Adrenal gland (tissue), 12 donors: ENCODE measurements around the gene RAP1GAP. TPM values are rescaled to one million over a fixed set of nuclear protein-coding genes. Genes with fewer than 3 reads are reported as not detected.

Source experiments
- DNase-seq, 7 donors: peaks; one replicate each; pipeline ENCODE4 v3.0.0-alpha.2; 2019 to 2020
- H3K27ac ChIP-seq, 5 donors: fragments of 200-600 bp; sonication (generic) in 4 of 5; 1 replicate in 3 of 5; 2 replicates in 2 of 5; pipeline versions ENCODE4 v1.5.1 to v1.8.0; 2016 to 2020; ENCODE audit warnings: mild to moderate bottlenecking in 1 of 5
- H3K27me3 ChIP-seq: fragments of 200-600 bp; 2 replicates; pipeline ENCODE4 v1.8.0; 2021
- H3K36me3 ChIP-seq, 2 donors: fragments of 200-600 bp; replicated peaks in 1 of 2; 1 replicate in 1 of 2; 2 replicates in 1 of 2; pipeline versions ENCODE4 v1.5.1 to v1.8.0; 2018 to 2022
- H3K4me1 ChIP-seq, 2 donors: fragments of 200-600 bp; replicated peaks in 1 of 2; 1 replicate in 1 of 2; 2 replicates in 1 of 2; pipeline versions ENCODE4 v1.5.1 to v1.8.0; 2018 to 2021
- H3K4me3 ChIP-seq, 4 donors: fragments of 200-600 bp; sonication (generic) in 3 of 4; one replicate each; pipeline ENCODE4 v1.5.1; 2016 to 2018
- H3K9me3 ChIP-seq, 3 donors: fragments of 200-600 bp; sonication (generic) in 1 of 3; replicated peaks in 1 of 3; 1 replicate in 2 of 3; 2 replicates in 1 of 3; pipeline versions ENCODE4 v1.5.1 to v1.8.0; 2016 to 2021
- POLR2A ChIP-seq, 2 donors: fragments of 450-650 bp; IDR thresholded peaks; one replicate each; pipeline ENCODE4 v1.6.1; 2017; ENCODE audit warnings: antibody characterized with exemption in 2 of 2, mild to moderate bottlenecking in 2 of 2, moderate library complexity in 1 of 2
- WGBS, 4 donors: extraction: QIAGEN DNeasy Blood & Tissue Kit in 2 of 4; methylation state at CpG; one replicate each; pipeline versions ENCODE4 v1.1.5 to v1.1.7; 2013 to 2017; 5-methylcytosine and 5-hydroxymethylcytosine counted together
- intact Hi-C, 2 donors: fragments of 100-400 bp; cut with DNase I; formaldehyde crosslinking; loops; one replicate each; pipeline versions ENCODE4 v1.14.1 to v1.15.0; 2022 to 2023
- polyA plus RNA-seq, 3 donors: library from polyadenylated mRNA; stranded (reverse); fragments of 200-250 nt in 2 of 3; fragments of 350-450 nt in 1 of 3; fragmentation: Illumina TruSeq in 1 of 3; extraction: RNeasy Lipid Tissue Mini Kit (QIAGEN cat#74804) in 1 of 3; gene quantifications; one replicate each; pipeline ENCODE4 v1.2.3, GENCODE V29; 2013 to 2014
- total RNA-seq, 9 donors: library from RNA; depleted of rRNA in 4 of 9; stranded (reverse); fragments of >200 nt in 4 of 9; fragments of 120-200 nt in 1 of 9; fragmentation: NEBNext Ultra II Directional in 1 of 9; extraction: Animal tissue kit (Norgen Biotek cat#: 25700) in 1 of 9; gene quantifications; one replicate each; pipeline versions ENCODE4 v1.1.0 to v1.2.4, GENCODE V29; 2013 to 2023
- TF ChIP-seq, protein P1 (sequence below), 6 experiments: fragments of 450-650 bp in 4 of 6; fragments of 200-600 bp in 2 of 6; sonication (generic) in 1 of 6; IDR thresholded peaks; 1 replicate in 5 of 6; 2 replicates in 1 of 6; pipeline versions ENCODE4 v1.5.1 to v1.8.0; 2016 to 2021; ENCODE audit warnings: antibody characterized with exemption in 6 of 6, mild to moderate bottlenecking in 2 of 6, moderate library complexity in 1 of 6
- donor health status: healthy with polysubstance abuse.
- donor health status: Bipolar disorder and iron deficiency.
- donor health status: DM: yes; HTN: yes; CAD: no.
- donor health status: DM: no; HTN: no; CAD: no.
- donor health status: DM: no; HTN: no; CAD: no.
- donor health status: DM: yes; HTN: yes; CAD: no.

The RAP1GAP gene
- total and polyA plus RNA-seq, 12 donors = 52.4 to 409 (median 90.0) TPM

DNA sequence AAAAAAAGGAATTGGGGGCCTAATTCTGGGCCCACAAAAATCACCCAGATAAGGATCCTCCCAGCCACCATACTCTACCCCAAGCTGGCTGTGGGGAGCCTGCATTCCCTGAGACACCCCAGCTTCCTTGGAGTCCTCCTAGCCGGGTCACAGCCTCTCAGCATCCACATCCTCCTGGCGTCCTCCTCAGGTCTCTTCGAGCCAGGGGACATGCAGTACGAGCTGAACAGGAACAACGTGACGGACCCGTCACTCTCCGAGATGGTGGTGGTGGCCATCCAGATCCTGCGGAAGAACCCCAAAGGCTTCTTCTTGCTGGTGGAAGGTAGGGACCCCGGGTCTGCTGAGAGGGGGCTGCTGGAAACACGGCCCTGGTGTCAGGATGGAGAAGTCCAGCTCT, 95.7 kb downstream of the RAP1GAP start:
- H3K4me3 ChIP-seq = no peak overlapping the region
- no peaks in the 10 kb centered on the region for H3K4me1 ChIP-seq
- peak in 1 of 7 donors; percentile 24 for DNase-seq
- TF ChIP-seq, protein P1, sequence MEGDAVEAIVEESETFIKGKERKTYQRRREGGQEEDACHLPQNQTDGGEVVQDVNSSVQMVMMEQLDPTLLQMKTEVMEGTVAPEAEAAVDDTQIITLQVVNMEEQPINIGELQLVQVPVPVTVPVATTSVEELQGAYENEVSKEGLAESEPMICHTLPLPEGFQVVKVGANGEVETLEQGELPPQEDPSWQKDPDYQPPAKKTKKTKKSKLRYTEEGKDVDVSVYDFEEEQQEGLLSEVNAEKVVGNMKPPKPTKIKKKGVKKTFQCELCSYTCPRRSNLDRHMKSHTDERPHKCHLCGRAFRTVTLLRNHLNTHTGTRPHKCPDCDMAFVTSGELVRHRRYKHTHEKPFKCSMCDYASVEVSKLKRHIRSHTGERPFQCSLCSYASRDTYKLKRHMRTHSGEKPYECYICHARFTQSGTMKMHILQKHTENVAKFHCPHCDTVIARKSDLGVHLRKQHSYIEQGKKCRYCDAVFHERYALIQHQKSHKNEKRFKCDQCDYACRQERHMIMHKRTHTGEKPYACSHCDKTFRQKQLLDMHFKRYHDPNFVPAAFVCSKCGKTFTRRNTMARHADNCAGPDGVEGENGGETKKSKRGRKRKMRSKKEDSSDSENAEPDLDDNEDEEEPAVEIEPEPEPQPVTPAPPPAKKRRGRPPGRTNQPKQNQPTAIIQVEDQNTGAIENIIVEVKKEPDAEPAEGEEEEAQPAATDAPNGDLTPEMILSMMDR (IDR thresholded peaks at IDR 0.05) = no peak
- no peak for TF ChIP-seq POLR2A (IDR thresholded peaks at IDR 0.05)
- WGBS, 4 donors = 75 to 88% (median 78%) methylated on average over 7 to 11 of the region's 11 CpGs
- intact Hi-C loops = loop anchor here in 1 of 2 donors (5.0 to 10.0 kb wide), 2 partner anchors 66 to 199 kb away; partner anchors contain the start of gene ALPL
- no peaks in the 10 kb centered on the region for H3K9me3 ChIP-seq
- no peaks in the 10 kb centered on the region for H3K36me3 ChIP-seq
- no peaks in the 10 kb centered on the region for H3K27me3 ChIP-seq
- peak overlapping the region in 2 of 5 donors; percentile 49 to 62 for H3K27ac ChIP-seq

DNA sequence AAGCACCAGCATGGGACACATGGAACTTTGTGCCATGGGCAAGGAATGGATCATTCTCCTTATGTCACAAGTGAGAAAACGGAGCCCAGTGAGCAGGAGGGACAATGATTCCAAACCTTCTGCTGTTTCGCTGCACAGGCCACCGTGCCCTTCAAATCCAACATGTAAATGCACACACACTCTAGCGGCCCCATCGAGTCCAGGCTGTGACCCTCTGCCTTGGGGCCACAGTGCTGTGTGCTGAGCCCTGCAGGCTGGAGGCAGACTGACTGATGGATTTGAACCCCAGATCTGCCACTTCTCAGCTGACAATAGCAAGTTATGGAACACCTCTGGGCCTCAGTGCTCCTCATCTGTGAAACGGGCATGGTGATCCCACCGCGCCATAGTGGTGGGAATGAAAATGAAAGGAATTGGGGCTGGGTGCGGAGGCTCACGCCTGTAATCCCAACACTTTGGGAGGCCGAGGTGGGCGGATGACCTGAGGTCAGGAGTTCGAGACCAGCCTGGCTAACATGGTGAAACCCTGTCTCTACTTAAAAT, 96.4 kb downstream of the RAP1GAP start:
- Histone ChIP-seq H3K4me1 (no peaks in the 10 kb centered on the region), H3K36me3 (no peaks in the 10 kb centered on the region), H3K4me3 (no peak overlapping the region), H3K27me3 (no peaks in the 10 kb centered on the region), H3K9me3 (no peaks in the 10 kb centered on the region), H3K27ac (no peak overlapping the region)
- intact Hi-C loops = loop anchor here in 1 of 2 donors (5.0 to 10.0 kb wide), 2 partner anchors 66 to 198 kb away; partner anchors contain the start of gene ALPL
- no peak for DNase-seq
- TF ChIP-seq POLR2A (IDR thresholded peaks at IDR 0.05) = no peak
- TF ChIP-seq, protein P1 (IDR thresholded peaks at IDR 0.05) = no peak
- WGBS, 4 donors = 87 to 95% (median 91%) methylated on average over 11 to 13 of the region's 13 CpGs

DNA sequence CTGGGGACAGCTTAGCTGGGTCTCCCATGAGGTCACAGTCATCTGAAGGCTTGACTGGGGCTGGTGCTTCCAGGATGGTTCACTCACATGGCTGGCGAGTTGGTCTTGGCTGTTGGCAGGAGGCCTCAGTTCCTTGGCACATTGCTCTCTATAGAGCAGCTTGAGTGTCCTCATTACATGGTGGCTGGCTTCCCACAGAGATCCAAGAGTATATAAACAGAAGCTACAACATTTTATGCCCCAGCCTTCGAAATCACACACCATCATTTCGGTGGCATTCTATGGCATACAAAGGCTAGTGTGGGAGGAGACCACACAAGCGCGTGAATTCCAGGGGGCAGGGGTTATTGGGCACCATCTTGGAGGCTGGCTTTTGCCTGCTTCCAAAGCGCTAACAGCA, 96.9 kb downstream of the RAP1GAP start:
- no peaks in the 10 kb centered on the region for H3K36me3 ChIP-seq
- intact Hi-C loops = loop anchor here in 1 of 2 donors (5.0 to 10.0 kb wide), 2 partner anchors 65 to 197 kb away; partner anchors contain the start of gene ALPL
- DNase-seq = peak in 1 of 7 donors; percentile 21
- H3K4me3 ChIP-seq = no peak overlapping the region
- no peaks in the 10 kb centered on the region for H3K27me3 ChIP-seq
- no peaks in the 10 kb centered on the region for H3K4me1 ChIP-seq
- WGBS, 4 donors = 92 to 97% (median 96%) methylated on average over 6 of the region's 6 CpGs
- no peak for TF ChIP-seq POLR2A (IDR thresholded peaks at IDR 0.05)
- TF ChIP-seq, protein P1 (IDR thresholded peaks at IDR 0.05) = no peak
- H3K27ac ChIP-seq = no peak overlapping the region
- H3K9me3 ChIP-seq = no peaks in the 10 kb centered on the region

DNA sequence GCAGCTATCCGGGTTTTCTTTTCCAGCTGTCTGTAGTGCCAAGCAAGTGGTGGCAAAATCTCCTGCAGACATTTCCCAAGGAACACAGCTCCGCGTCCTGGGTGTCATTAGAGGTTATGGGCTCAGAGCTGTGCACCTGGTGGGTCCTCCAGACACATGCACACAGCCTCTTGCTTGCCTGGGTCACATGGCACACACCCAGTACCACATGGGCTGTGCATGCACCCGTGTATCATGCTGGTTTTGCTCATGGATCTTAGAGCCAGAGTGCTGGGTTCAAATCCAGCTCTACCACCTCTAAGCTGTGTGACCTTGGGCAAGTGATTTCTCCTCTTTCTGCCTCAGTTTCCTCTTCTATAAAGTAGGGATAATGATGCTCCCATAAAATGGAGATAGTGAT, 98.3 kb downstream of the RAP1GAP start:
- Histone ChIP-seq H3K27me3 (no peaks in the 10 kb centered on the region), H3K27ac (no peak overlapping the region), H3K36me3 (no peaks in the 10 kb centered on the region), H3K4me3 (no peak overlapping the region), H3K4me1 (no peaks in the 10 kb centered on the region), H3K9me3 (no peaks in the 10 kb centered on the region)
- intact Hi-C loops = loop anchor here in 1 of 2 donors (5.0 to 10.0 kb wide), 2 partner anchors 64 to 196 kb away; partner anchors contain the start of gene ALPL
- 83 to 95% (median 89%) methylated on average over 3 to 4 of the region's 4 CpGs for WGBS, 4 donors
- no peak for DNase-seq
- TF ChIP-seq POLR2A (IDR thresholded peaks at IDR 0.05) = no peak
- TF ChIP-seq, protein P1 (IDR thresholded peaks at IDR 0.05) = no peak
